ENCODE data around the gene GALNT9.
"Not testable (repeated sequence)": the region's sequence is repeated elsewhere in the genome, so short reads cannot be mapped to it uniquely, and the experiment has no call there.

The GALNT9 gene

DNA sequence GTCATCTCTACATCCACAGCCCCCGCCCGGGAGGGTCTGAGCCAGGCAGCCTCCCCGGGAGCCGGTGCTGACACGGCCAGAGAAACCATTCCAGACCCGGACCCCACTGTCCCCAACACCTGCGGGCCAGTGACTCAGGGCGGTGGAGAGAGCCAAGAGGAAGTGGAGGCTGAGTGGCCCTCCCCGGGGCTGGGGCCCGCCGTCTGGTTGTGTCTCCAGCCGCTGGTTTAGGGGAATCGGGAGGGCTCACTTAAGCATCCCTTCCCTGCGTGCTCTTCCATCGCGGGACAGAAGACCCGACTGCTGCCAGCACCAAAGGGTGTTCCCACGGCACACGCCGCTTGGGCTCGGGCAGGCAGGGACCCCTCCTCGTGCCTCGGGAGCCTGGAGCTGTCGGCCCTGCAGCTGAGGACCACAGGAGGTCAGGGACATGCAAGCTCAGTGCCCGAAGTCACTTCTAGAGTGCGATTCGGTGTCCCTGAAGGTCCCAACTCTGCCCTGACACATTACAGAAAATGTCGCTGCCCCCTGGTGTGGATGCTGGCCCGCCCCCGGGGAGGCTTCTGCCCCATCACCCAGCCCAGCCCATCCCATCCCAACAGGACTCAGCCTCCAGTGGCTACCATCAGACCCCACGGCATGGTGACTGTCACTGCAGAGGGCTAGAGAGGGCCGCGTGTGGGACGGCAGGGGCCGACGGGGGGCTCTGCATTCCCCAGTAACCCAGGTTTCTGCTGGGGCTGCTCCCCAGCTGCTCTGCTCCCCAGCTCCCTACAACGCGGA, 50.8 kb downstream of the GALNT9 start:
- no peak for FAIRE-seq

GRCh38 chr12:132277949-132278348, 51.4 kb downstream of the GALNT9 start:
- FAIRE-seq, result no peak

GRCh38 chr12:132277374-132277941, 51.9 kb downstream of the GALNT9 start:
- no peak for FAIRE-seq

DNA sequence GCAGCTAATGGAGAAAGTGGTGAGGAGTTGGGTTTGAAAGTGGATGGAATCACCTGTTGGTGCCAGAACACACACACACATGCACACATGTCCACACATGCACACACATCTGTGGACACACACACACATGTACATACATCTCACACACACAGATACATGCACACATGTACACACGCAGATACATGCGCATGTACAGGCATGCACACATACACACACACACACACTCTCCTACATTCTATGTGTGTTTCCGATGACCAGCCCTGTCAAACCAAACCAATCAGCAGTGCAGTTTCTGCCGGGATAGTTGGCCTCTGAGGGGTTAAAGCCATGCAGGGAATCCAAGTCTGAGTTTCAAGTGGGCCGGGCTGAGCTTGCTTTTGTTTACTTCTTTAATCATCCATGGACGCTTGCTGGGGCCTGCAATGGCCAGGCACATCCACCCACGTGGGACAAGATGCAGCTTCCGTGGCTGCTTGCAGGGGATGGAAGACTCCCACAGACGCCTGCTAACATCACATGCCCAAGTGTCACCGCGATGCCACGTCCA, 52.5 kb downstream of the GALNT9 start:
- no peak for FAIRE-seq

DNA sequence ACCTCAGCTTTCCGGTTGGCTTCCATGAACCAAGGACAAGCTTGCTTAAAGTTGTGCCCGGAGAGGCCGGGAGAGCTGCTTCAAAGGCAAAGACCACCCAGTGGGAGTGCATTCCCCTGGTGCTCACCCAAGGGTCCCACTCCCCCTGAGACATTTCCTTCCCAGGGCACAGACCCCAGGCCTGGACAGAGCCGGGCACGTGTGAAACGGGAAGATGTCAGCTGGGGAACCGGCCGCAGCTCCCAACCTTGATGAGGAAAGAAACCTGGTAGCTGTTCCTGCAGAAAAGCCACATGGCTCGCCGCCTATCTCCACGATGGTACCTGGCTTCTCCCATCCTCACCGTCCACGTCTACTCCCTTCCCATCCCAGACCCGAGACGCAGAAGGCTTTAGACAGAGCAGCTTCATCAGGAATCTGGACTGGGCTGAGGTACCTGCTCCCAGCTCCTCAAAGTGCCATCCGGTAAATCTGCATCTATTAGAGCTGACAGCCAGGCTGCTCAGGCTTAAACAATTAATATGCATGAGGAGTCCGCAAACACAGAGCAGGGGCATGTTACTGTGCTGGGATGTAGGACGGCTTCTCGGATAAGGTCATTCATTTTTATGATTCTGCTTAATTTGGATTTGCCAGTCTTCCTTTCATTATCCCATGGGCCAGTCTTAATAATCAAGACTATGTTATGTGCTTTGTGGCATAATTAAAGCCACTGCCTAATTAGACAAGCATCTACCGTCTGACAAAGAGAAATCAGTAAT, 53.1 kb downstream of the GALNT9 start:
- no peak for FAIRE-seq

DNA sequence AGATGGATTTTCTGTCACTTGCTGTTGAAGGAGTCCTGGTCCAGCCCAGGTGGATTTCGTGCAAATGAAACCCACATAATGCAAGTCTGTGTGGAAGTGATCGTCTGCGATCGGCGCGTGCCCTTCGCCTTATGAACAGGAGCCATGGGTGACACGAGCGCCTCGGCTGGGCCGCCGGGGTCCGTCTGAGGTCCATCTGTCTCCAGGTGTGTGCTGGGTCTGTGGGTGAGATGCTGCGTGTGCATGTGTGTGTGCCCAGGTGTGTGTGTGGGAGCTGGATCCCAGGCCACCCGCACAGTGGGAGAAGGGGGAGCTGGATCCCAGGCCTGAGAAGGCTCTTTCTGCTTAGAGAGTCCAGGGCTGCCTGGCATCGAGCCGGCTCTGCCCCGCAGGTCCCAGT, 53.8 kb downstream of the GALNT9 start:
- FAIRE-seq, result no peak

GRCh38 chr12:132275110-132275531, 54.3 kb downstream of the GALNT9 start:
- FAIRE-seq, result no peak

GRCh38 chr12:132273992-132274334, 55.4 kb downstream of the GALNT9 start:
- no peak for FAIRE-seq

GRCh38 chr12:132272711-132273110, 56.7 kb downstream of the GALNT9 start:
- no peak for FAIRE-seq

GRCh38 chr12:132271755-132272092, 57.7 kb downstream of the GALNT9 start:
- no peak for FAIRE-seq

DNA sequence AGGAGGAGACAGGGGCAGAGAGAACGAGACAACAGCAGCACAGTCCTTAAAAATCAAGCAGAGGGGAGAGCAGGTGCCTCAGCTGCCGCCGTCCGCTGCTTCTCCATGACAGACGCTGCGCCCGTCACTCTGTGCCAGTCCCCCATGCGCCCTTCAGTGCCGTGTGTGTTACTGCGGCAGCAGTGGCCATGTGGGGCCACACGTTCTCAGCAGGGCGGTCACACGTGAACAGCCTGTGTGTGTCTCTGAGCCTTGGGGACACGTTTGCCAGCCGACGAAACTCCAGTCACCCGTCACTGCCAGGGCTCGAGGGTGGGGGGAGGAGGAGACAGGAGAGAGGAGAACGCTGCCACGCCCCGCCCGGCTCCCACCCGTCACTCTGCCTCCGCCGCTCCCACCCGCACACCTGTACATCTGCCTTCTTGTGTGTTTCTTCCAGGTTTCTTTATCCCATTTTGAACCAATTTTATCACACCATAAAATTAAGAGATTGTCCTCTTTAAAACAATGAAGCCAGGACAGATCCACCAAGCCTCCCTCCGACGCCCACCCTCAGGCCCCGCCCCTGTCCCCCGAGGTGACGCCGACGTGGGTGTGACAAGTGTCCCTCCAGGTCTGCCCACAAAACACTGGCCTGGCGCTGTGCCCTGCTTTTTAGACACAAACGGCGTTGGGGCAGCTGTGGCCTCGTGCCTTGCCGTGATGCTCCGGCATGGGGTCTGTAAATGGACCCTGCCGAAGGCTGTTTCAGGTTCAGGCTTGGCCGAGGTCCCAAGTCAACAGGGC, 58.2 kb downstream of the GALNT9 start:
- no peak for FAIRE-seq

DNA sequence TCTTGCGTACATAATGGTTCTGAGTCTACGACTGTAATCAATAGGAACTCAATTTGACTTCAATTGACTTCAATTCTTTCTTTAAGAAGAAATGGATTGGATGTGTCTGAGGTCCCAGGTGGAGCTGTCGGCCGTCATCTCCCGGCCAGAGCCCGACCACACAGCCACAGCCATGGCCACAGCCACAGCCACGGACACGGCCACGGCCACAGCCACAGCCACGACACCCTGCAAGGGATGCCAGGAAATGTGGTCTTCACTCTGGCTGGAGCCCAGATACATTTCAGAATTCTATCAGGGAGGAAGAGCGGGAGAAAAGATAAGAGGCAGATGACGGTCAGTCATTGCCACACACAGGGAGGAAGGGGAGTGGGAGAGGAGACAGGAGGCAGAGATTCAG, 58.9 kb downstream of the GALNT9 start:
- FAIRE-seq, result no peak

- FAIRE-seq, result no peak
Measured at GRCh38 chr12:132269271-132269968, 60.0 kb downstream of the GALNT9 start.

GRCh38 chr12:132268674-132269073, 60.7 kb downstream of the GALNT9 start:
- FAIRE-seq, result no peak

DNA sequence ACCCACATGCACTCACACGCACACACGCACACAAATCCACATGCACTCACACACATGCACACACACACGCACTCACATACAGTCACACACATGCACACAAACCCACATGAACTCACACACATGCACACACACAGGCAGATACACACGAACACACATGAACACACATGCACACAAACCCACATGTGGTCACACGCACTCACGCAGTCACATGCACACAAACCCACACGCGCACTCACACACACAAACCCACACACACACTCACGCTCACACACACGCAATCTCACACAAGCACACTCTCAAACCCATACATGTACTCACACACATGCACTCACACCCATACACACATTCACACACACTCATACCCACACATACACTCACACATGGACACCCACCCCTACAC, 61.5 kb downstream of the GALNT9 start:
- FAIRE-seq, result no peak

GRCh38 chr12:132266802-132267201, 62.6 kb downstream of the GALNT9 start:
- no peak for FAIRE-seq

GRCh38 chr12:132266370-132266769, 63.0 kb downstream of the GALNT9 start:
- FAIRE-seq, result no peak

GRCh38 chr12:132265822-132266221, 63.6 kb downstream of the GALNT9 start:
- FAIRE-seq, result not testable (repeated sequence)

DNA sequence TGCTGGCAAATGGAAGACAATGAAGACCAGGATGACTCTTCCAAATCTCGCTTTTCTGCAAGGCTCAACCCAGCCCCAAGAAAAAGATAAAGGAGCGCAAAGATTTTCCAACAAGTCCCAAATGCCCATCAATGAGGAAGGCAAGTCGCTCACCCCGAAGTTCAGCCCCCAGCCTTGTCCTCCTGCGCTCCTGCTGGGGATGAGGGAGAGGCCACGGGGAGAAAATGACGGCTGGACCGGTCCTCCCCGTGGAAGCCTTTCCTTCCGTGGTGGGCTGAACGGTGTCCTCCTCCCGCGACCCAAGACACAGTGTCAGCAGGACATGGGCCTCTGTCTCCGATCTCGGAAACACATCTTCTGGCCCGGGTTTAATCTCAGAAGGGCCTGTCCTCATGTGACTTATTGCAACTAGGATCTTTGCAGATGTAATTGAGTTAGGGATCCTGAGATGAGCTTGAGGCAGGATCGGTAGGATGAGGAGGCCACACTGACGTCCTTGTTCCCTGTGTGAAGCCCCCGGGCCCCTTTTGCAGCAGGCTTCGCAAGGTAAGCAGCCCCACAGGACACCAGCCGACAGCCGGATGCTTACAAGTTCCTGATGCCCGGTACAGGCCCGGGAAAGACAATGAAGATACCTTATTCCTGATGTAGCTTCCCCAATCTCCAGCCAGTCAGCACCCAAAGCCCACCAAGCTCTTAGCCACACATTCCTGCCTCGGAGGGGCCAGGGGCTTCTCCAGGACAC, 64.2 kb downstream of the GALNT9 start:
- no peak for FAIRE-seq

- FAIRE-seq, result no peak
Measured at GRCh38 chr12:132264086-132265010, 65.0 kb downstream of the GALNT9 start.

Data from colon (tissue), 2 donors.